NCI-H526 treated with DMSO at 0.1 percent for 48 hours (cell line): Measurements from ENCODE around the gene UROS.

ENCODE experiments used
- DNase-seq: peaks from one replicate; lab custom pipeline; 2025; lab: John Stamatoyannopoulos, UW

UROS gene

DNA sequence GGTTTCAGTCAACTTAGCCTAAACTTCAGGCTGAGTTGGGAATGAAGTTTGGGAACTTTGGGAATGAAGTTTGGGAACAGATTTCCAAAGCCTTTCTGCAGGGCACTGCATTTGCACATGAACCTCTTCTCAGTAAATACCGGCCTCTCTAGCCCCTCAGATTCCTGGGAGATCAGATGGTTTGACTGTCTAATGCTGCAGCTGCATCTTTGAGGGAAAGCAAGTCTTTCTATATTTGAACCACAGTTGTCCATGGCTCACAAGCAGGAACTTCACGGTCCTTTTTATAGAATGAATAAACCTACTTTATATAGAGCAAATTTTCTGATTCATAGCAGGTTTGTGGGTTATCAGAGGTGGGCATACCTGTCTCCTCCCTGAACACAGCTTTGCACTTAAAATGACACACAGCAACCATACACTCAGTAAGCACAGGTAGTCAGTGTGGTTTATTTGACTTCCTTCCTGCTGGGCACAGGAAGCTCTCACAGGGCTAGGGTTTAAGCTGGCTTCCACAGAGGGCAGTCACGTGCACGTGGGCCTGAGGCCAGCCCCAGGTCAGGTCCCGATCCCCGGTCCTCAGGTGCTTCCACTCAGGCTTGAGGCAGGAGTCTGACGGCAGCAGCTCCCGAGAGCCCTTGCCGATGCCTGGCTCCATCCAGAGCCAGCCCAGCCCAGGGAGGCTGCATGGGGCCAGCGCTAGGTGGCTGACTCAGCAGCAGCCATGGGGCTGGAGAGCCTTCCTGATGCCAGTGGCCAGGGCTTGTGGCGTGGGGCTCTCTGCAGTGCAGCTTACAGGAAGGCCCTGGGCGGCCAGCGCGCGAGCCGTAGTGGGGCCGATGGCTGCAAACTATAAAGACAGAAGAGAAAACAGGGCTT lies 34.7 kb downstream of the UROS start:
- no peak for DNase-seq

DNA sequence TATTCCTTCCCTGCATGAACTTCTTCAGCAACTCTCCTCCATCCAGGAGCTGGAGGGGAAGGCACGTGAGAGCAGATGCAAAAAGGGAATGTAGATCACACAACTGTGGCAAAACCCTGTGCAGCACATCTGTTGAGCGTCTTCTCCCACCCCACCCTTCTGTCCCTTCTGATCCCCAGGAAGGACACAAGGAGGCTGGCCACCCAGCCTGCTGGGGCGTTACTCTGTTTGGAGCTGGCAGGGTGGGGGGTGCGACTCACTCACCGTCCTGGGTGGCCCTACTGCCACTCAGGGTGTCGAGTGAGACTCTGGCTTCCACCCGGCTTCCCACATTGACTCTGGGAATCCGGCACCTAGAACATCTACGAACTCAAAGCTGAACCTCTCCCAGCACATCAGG lies 37.3 kb downstream of the UROS start:
- no peak for DNase-seq

DNA sequence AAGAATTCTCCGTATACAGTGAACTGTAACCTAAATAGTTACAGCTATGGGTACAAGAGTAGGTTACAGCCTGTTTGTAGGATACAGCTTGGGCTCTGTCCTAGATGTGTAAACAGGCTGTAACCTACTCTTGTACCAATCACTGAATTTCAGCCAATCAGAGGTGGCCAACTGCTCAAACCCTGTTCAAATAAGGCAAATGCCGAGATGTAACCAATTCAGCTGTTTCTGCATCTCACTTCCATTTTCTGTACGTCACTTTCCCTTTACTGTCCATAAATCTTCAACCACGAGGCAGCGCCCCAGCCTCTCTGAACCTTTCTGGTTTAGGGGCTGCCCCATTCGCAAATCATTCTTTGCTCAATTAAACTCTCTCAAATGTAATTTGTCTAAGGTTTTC lies 39.1 kb downstream of the UROS start:
- no peak for DNase-seq

DNA sequence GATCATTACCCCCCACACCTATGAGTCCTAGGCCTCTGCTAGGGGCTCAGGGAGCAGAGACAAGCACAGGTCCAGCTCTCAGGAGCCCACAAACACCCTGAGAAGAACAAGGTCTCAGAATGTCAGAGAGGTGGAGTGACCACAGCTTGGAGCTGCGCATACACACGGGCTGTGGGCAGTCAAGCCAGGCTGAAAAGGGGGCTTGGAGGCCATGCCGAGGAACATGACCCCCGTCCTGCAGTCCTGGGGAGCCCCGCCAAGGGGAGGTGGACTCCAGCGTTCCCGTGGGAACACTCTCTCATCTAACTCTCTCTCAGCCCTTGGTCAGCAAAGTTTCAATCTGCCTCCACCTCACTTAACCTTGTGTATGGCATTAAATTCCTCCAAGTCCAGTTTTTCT lies 39.6 kb downstream of the UROS start:
- no peak for DNase-seq

DNA sequence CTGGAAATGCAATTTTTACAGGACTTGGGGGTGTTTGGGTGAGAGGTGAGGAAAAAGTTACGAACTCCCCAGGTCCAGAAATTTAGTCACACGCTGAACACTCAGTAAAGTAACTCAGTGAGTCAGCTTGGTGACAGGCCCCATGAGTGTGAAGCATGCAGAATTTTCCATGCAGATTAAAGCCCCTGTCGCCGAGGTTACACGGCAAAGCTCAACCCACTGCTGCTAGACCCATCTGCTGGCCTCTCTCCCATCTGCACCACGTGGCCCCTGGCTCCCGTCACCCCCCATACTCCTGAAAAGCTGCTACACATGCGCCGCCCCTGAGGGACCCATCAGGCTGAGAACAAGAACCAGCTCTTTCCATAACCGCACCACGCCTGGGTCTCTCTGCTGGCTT lies 40.4 kb downstream of the UROS start:
- DNase-seq: no peak

DNA sequence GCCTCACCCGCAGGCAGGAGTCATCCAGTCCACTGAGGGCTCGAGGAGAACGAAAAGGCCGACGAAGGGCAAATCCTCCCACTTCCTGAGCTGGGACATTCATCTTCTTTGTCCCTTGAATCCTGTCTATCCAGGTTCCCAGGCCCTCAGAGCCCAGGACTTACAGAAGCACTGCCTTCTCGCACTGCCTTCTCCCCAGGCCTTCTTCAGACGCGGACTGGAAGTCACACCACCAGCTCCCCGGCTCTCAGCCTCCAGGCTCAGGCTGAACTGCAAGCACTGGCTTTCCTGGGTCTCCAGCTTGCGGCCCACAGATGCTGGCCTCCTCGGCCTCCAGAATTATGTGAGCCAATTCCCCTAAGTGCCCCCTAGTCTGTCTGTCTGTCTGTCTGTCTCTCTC lies 41.0 kb downstream of the UROS start:
- DNase-seq: no peak

DNA sequence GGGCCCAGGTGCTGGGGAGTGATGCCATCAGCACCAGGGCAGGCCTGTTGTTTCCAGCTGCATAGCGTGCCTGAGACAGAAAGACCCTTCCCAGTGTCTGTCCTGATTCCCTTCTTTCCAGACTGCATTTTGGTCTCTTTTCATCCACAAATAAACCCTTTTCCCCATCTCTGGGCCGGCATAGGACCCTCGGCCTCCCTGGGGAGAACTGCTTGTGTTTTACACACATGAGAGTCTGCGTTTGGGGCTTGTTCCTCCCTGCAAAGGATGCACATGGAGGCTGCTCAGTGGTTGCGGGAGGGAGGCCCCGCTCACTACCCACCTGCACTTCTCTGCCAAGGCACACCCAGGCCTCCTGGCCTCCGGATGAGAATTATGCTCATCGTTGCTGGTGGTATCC lies 41.7 kb downstream of the UROS start:
- no peak for DNase-seq

DNA sequence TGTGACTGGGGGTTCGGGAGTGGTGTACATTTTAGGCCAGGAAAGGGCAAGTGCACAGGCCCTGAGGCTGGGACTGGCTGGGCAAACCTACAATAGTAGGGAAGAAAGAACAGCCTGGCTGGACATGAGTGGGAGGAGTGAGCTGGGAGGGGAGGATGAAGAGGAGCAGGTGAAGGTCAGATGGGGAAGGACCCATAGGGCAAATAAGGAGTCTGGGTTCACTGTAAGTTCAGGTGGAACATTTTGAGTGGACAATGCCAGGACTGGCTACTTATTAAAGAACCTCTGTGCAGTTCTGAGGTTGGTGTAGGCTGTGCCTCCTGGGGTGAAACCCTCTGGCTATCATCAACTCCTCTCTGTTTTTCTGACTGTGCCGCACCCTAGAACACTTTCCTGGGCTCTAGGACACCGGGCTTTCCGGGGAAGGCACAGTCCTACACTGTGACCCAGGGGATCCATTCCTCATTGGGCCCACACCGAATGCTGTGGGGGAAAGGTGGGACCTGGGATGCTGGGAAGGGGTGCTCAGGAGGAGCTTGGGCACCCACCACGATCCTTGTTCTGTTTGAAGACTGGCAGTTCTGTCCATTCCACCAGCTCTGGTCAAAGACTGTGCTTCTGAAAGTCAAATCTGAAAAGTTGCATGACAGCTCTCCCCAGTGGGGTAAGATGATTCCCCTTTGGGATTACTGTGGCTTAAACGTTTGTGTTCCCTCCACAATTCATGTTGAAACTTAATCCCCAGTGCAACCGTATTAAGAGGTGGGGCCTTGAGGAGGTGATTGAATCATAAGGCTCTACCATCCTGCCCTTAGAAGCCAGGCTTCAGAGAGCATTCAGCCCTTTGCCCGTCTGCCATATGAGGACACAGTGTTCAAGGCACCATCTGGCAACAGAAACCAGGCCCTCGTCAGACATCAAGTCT lies 43.4 kb downstream of the UROS start:
- DNase-seq: no peak

DNA sequence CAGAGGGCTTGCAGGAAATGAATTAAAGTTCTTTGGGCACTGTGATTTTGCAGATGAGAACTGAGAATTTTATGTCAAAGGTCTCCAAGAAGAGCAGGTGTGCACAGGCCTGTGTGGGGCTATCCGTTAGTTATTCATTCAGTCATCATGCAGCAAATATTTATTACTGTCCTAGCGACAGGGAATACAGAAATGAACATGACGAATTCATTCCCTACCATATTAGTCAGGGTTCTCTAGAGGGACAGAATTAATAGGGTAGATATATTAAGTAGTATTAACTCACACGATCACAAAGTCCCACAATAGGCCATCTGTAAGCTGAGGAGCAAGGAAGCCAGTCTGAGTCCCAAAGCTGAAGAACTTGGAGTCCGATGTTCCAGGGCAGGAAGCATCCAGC lies 44.5 kb downstream of the UROS start:
- no peak for DNase-seq

DNA sequence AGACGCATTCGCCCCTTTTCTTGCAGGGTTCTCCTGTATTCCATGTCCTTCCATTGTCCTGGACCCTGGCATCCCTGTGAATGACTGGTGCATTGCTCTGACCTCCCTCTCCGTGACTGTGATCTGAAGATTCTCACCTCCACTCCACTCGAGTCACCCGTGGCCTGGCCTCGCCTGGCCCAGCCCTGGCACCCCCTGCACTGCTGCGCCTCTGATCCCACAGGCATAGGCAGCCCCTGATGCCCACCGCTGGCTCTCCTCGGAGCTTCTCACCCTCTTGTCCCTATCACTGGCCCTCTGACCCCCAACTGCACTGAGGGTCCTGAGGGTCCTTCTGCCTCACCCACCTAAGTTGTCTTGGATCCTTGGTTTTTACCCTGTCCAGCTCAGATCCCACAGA lies 45.3 kb downstream of the UROS start:
- no peak for DNase-seq

DNA sequence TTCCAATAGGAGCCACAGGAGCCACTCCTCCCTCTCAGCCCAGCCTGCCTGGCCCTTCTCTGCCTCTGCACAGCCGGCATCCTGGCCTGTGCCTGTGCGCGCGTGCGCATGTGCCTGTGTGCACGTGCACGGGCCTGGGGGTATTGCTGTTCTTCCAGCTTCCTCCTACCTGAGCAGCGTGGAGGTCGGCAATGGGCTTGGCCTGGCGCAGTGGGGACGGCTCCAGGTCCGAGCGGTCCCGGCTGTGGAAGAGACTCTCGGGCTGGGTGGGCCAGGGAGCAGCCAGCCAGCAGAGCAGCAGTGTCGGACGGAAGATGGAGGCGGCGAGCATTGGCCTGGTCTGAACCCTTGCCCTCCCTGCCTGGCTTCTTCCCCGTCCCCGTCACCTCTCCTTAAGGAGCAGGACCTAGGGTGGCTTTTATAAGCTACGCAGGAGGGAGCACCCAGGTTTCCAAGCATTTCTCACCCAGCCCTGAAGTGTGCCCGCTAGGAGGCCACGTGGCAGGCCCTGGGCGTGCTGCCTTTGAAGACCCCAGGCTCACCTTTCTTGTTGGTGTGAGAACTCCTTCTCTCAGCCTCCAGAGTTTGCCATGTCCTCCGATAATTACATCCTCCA lies 47.5 kb downstream of the UROS start, which contains the start of gene MMP21:
Gene MMP21, minus strand, starts transcription at position 331 of the 616 bp plus-strand sequence. Its CDS starts 0 bp downstream, at position 331.
- no peak for DNase-seq

DNA sequence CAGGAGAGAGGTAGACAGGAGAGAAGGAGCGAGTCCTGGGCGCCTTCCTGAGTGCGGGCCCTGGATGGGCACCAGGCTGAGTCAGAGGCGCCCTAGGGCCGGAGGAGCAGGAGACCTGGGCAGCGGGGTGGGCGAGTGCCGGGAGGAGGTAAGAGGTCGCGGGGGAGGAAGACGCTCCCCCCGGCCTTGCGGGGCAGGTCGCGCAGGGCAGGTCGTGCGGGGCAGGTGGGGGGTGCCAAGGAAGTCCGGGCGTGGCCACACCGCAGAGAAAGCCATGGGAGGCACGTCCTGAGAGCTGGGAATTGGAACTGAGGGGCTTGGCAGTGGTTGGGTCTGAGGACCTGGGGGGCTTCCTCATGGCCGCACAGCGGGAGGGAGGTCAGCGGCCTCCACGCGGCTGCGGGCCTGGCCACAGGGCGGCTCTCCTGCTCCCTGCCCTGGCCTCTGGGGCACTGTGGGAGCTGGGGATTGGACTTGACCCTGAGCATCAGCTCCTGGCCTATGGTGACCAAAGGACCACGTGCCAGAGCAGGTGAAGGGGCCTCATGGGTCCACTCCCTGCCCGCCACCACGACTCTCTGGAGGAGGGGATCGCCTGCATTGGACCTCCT lies 48.4 kb downstream of the UROS start:
- no peak for DNase-seq

DNA sequence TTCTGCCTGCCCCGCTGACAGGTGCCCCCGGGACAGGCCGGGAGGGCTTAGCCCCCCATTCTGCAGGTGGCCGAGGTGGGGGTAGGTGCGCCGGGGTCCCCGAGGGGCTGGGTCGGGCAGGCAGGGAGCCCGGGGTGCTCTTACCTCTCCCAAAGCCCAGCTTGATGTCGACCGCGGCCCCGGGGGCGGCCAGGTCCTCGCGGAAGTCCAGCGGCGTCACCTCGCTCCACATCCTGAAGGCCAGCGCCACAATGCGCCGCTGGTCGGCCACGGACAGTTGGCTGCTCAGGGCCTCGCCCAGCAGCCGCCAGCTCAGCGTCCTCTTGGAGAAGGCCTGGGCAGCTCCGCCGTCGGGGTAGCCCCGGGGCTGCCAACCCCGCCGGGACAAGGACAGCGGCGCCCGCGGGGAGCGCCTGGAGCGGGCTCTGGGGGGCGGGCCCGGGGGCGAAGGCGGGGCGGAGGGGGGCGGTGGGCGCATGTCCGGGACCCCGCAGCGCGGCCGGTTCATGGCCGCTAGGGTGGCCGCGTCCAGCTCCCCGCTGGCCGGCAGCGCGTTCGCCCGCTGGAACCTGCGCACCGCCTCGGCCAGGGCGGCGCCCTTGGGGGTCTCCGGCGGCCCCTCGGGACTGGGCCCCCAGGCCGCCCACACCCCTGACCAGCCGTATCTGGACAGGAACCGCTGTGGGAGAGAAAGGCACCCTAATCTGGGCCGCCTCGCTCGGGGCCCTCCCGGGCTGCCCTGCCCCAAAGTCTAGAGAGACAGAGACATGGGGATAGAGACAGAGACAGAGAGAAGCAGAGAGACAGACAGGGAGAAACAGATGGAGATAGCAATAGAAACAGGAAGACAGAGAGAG lies 49.1 kb downstream of the UROS start:
- DNase-seq: no peak

DNA sequence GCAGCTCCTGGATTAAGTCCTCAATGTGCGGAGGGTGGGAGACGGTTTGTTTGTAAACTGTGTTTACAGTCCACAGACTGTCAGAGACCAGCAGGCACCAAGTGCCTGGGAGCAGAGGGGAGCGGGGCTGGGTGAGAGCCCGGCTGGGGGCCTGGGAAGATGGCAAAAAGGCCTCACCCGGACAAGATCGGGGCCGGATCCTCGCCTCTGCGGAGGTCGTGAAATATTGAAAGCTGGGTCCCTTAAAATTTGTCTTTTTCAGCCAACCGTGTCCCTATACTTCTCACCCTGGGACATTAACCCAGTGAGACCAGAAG lies 50.2 kb downstream of the UROS start:
- no peak for DNase-seq

DNA sequence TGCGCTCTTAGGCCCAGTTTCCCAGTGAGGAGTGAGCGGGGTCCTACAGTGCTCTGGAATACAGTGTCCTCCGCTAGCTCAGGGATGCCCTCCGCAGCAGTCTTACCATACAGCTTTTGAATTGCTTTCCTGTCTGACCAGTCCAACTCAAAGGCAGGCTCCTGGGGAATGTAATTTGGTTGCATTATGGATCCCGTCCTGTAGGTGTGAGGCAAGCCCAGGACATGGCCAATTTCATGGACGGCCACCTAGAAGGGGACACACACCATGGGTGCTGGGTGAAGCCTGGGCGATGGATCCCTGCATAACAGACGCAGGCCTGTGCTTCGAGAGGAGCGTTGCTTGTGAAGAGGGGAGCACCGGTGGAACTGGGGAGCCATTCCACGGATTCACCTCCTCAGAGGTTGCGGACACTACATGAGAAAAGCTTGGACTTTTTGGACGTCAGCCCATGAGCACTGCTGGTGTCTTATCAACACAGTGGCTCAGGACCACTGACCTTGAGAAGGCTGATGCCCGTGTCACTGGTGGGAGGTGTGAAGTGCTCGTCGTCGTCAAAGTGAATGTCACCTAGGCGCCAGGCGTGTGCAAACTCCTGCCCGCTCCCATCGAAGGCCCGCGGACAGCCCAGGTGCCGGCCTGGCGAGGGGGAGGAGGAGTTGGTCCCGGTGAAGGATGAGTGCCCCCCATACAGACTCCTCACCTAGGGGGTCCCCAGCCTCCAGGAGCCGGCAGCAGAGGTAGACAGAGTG lies 50.8 kb downstream of the UROS start:
- DNase-seq: no peak

DNA sequence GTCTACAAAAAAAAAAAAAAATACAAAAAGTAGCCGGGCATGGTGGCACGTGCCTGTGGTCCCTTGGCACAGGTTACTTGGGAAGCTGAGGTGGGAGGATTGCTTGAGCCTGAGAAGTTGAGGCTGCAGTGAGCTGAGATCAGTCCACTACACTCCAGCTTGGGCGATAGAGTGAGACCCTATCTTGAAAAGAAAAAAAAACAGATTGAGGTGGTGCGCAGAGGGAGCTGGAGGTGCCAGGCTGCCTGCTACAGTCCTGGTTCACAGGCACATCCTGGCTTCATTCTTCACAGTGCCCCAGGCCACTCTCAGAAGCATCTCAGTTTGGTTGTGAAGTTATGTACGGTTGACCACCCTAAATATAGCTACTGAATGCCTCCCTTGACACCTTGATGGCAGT lies 52.2 kb downstream of the UROS start:
- no peak for DNase-seq

DNA sequence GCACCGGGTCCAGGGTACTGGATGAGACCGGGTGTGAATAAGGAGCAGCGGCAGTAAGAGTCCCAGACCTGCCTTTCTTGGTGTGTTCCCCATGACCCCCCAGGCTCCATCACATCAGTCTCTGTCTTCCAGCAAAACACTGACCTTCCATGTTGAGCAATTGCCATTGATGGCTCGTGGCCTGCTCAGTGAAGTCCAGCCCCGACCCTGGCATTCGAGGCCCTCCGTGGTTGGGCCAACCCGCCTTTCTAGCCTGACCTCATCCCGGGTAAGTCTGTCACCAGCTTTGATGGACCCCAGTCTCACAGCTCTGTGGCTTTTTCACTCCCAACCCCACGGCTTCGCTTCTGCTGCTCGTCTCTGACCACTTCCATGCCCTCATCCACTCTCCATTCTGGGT lies 53.9 kb downstream of the UROS start:
- no peak for DNase-seq

DNA sequence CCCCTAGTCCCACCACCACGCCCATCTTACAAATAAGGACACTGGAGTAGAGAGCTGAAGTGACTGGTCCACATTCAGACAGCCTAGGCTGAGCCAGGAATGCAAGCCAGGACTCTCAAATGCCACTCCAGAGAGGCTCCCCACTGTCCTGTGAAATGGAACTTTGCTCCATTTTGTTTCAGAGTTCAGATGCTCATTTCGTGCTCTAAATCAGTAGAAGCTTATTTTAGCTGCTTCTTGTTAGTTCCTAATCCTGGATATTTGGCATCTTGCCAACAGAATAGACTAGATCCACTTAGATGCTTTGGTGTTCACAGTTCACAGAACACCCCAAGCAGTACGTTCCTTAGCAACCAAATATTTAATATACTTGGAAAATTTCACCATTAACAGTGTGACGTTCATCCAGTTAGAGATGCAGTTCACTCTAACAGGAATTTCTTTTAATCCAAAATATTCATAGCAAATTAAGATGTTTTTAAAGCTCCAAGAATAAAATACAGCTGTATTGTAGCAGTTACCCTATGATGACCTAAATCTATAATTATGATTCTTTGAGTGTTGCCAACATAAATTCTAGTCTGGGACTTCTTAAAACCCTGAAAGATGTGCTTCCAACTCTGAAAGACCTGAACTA lies 54.7 kb downstream of the UROS start:
- no peak for DNase-seq

DNA sequence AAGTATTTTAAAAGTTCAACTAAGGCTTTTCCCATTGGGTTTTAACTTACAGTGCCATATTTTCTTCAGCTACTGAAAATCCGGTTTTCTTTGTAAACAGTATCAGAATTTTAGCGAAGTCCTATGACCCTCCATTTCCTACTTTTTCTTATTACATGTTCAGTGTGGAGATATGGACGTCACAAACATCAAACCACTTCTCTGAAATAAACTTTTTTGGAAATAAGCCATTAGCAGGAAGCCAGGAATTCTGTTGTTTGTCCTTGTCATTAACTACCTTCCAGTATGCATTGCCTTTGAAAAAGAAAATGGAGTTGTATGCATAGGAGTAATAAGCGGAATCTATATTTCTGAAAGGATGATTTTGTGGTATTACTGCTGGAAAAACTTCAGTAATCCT lies 56.5 kb downstream of the UROS start:
- no peak for DNase-seq

DNA sequence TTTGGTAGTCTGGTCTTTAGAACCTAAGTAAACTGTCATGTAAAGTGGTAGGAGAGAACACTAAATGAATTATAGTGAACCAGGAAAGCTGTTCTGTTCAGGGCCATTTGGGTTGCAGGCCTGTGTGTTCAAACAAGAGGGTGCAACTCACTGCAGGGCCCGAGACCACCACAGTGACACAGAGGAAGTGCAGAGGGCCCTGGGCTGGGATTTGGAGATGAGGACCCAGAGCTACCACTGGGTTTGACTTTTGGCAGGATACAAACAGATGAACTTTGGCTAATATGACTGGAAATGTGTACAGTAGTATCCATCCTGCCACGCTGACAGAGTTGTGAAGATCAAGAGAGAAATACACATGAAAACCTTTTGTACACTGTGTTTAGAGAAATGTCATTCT lies 57.2 kb downstream of the UROS start:
- DNase-seq: no peak
